Measurements from ENCODE around the gene PRR20C.
"Not testable (repeated sequence)": the region's sequence is repeated elsewhere in the genome, so short reads cannot be mapped to it uniquely, and the experiment has no call there.

PRR20C gene

DNA sequence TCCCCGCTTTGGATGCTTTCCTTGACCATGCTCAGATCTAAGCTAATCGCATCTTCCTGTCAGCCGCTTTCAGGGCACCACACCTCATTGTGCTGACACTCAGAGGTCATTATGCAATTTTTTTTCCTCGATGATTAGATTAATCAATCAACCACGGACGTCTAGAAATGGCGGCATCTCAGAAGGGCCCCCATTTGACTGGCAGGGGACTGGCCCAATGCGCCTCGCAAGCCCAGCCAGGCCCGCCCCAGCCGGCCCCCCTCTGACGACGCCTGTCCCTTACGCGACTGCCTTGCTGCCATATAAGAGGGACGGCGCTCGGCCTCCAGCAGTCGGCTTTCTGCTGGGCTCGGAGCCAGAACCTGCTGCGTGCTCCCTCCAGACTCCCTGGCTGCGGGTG, at the start of gene PRR20C:
Gene PRR20C, plus strand, starts transcription at position 301 of the 400 bp plus-strand sequence. CDS start 387 bp downstream, outside the sequence.
- not testable (repeated sequence) for DNase-seq

DNA sequence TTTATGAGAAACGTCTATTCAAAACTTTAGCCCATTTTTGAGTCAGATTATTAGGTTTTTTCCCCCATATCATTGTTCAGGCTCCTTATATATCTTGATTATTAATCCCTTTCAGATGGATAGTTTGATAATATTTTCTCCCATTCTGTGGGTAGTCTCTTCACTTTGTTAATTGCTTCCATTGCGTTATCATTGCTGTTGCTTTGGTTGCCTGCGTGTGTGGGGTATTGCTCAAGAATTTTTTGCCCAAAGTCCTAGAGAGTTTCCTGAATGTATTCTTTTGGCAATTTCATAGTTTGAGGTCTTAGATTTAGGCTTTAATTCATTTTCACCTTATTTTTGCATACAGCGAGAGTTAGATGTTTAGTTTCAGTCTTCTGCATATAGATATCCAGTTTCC, 38.9 kb upstream of the PRR20C start:
- no peak for DNase-seq

DNA sequence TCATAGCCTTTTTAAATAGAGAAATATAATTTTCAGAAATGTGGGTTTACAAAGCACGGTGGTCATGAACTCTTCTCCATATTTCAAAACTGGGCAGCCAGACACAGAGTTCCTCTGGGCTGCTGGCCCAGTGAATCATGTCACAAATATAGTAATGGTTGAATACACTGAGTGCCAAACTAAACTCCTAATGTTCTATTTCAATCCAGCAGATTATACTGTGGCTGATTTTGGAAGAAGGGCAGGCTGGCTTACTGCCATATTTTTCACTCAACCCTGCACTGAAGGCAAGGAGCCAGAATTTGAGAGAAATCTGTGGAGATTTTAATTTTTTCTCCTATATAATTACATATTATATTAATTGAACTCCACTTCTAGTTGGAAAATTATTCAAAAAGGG, 30.2 kb upstream of the PRR20C start:
- no peak for DNase-seq

DNA sequence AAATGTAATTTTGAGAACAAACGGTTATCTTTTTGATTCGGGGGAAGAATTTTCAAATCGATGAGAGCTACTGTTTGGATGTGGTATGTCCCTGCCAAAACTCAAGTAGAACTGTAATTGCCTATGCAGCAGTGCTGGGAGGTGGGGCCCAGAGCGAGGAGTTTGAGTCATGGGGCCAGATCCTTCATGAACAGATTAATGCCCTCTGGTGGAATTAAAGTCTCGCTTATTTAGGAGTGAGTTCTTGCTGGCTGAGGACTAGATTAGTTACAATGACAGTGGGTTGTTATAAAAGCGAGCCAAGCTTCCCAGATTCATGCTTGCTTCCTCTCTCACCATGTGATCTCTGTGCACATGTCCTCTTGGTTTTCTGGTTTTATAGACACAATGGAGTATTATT, 25.0 kb upstream of the PRR20C start:
- no peak for DNase-seq

DNA sequence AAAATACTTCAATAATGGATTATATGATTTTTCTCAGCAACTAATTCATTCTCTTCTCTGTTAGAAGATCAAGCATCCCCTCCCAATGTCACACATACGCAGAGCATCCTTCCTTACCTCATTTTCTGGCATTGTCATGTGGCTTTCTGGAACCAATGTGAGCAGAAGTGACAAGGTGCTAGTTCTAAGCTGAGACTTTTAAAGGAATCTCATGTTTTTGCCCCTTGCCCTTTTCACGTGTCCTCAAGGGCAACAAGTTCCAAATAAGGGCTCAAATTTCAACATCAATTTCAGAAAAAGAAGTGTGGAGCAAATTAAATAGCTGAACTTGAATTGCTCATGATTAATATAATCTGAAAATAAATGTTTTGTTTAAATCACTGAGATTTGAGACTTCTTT, 17.8 kb upstream of the PRR20C start:
- no peak for DNase-seq

DNA sequence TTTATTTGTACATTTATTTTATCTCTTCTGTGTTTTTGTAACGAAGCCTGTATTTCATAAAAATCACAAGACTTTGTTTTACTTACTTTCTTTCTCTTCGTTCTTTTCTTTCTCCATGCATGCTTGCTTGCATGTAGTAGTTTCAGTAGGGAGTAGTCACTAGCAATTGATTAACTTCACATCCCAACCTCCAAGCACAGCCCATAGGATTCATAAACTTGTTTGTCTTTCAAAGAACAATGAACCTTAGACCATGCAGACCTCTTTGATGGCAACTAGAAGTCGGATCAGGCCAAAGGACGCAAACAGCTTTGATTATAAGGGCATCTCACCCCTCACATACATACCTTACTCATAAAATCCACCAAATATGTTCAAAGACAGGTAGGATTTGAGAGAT, 16.3 kb upstream of the PRR20C start:
- no peak for DNase-seq

DNA sequence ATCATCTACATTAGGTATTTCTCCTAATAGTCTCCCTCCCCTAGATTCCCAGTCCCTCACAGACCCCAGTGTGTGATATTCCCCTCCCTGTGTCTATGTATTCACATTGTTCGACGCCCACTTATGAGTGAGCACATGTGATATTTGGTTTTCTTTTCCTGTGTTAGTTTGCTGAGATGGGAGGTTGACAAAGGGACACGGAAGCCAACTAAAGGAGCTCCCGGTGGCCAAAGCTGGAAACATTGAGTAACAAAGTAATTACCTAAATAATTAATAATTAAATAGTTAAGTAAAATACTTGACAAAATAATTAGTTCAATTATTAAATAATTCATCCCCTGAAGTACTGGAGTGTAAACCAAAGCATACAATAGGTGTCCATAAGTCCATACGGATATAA, 14.9 kb upstream of the PRR20C start:
- DNase-seq, result no peak

DNA sequence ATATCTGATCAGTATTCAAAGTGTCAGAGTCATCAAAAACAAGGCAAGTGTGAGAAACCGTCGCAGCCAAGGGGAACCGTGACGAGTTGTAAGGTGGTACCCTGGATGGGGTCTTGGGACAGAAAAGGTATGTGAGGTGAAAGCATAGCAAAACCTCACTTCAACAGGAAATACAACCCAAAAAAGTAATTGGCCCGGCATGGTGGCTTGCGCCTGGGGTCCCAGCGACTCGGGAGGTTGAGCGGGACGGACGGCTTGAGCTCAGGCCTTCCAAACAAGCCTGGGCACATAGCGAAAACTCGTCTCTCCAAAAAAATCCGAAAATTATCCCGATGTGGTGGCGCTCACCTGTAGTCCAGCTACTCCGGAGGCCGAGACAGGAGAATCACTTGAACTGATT, 14.1 kb upstream of the PRR20C start:
- not testable (repeated sequence) for DNase-seq

DNA sequence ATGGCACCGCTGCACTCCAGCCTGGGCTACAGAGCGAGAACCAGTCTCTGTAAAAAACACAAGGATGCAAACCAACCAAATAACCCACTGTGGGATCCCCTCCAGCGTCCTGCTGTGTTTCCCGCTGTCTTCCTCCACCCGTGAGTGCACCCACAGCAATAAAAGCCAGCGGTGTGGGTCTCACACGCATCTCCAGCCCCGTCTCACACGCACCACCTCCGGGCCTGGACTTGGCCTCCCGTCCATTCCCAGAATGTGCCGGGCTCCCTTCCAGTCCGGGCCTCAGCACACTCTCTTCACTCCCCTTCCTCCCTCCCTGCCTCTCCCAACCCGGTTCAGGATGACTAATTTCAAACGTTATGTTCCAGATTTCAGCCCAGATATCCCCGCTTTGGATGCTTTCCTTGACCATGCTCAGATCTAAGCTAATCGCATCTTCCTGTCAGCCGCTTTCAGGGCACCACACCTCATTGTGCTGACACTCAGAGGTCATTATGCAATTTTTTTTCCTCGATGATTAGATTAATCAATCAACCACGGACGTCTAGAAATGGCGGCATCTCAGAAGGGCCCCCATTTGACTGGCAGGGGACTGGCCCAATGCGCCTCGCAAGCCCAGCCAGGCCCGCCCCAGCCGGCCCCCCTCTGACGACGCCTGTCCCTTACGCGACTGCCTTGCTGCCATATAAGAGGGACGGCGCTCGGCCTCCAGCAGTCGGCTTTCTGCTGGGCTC, 13.5 kb upstream of the PRR20C start, which contains the start of gene PRR20A:
Gene PRR20A, plus strand, starts transcription at position 684 of the 734 bp plus-strand sequence. CDS start 387 bp downstream, outside the sequence.
- not testable (repeated sequence) for DNase-seq

DNA sequence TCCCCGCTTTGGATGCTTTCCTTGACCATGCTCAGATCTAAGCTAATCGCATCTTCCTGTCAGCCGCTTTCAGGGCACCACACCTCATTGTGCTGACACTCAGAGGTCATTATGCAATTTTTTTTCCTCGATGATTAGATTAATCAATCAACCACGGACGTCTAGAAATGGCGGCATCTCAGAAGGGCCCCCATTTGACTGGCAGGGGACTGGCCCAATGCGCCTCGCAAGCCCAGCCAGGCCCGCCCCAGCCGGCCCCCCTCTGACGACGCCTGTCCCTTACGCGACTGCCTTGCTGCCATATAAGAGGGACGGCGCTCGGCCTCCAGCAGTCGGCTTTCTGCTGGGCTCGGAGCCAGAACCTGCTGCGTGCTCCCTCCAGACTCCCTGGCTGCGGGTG, 6.7 kb upstream of the PRR20C start, which contains the start of gene PRR20B:
Gene PRR20B, plus strand, starts transcription at position 301 of the 400 bp plus-strand sequence. CDS start 387 bp downstream, outside the sequence.
- DNase-seq, result not testable (repeated sequence)

DNA sequence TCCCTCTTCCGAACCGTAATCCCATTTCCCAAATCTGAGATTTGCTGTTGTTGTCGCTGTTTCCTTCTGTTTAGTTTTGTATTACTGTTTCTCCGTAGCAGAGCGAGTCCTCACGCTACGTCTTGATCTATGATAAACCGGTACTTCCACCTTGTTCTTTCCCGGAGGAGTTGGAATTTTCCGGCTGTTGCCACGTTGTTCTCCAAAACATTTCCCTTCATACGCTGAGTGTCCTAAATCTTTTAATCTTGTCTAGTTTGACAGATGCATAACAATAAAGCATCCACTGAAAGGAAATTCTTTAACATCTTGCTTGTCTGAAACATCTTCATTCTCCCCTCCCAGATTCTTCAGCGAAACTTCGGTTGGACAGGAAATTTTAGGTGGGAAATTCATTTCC, 5.8 kb upstream of the PRR20C start:
- not testable (repeated sequence) for DNase-seq

DNA sequence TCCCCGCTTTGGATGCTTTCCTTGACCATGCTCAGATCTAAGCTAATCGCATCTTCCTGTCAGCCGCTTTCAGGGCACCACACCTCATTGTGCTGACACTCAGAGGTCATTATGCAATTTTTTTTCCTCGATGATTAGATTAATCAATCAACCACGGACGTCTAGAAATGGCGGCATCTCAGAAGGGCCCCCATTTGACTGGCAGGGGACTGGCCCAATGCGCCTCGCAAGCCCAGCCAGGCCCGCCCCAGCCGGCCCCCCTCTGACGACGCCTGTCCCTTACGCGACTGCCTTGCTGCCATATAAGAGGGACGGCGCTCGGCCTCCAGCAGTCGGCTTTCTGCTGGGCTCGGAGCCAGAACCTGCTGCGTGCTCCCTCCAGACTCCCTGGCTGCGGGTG, 6.5 kb downstream of the PRR20C start, which contains the start of gene PRR20D:
Gene PRR20D, plus strand, starts transcription at position 301 of the 400 bp plus-strand sequence. CDS start 387 bp downstream, outside the sequence.
- DNase-seq, result not testable (repeated sequence)

DNA sequence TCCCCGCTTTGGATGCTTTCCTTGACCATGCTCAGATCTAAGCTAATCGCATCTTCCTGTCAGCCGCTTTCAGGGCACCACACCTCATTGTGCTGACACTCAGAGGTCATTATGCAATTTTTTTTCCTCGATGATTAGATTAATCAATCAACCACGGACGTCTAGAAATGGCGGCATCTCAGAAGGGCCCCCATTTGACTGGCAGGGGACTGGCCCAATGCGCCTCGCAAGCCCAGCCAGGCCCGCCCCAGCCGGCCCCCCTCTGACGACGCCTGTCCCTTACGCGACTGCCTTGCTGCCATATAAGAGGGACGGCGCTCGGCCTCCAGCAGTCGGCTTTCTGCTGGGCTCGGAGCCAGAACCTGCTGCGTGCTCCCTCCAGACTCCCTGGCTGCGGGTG, 13.0 kb downstream of the PRR20C start, which contains the start of gene PRR20E:
Gene PRR20E, plus strand, starts transcription at position 301 of the 400 bp plus-strand sequence. CDS start 387 bp downstream, outside the sequence.
- DNase-seq, result not testable (repeated sequence)

DNA sequence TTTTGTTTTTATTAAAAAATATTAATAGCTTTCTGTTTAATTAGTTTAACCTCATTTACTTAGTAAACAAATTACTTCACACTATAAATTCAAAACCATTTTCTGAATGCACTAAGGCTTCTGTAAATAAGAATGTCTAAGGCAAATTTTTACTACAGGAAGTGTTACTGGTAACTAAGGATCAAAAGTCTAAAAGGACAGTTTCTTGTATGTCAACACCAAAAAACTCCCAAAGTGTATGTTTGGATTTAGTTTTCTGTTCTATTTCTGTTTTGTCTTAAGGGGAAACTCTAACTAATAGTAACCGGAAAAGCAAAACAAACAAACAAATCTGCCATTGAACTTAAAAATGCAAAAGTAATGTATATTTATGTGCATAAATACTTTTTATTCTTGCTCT, 37.8 kb downstream of the PRR20C start:
- no peak for DNase-seq

Measured in activated gamma-delta T cell treated with Interleukin-2 at 50 U/mL for 16 hours (primary cell).